ENCODE results near the gene CLEC1B.
"Not testable (repeated sequence)": the region's sequence is repeated elsewhere in the genome, so short reads cannot be mapped to it uniquely, and the experiment has no call there.

Gene CLEC1B

GRCh38 chr12:9975614-9976013 is 23.3 kb downstream of the CLEC1B start:
- no peak overlapping the region for H3K4me2 ChIP-seq (ENCODE audit: low read length)
- no peaks in the 10 kb centered on the region for H3K9me3 ChIP-seq (ENCODE audit: insufficient read depth, low read length)
- H2AFZ ChIP-seq (ENCODE audit: low read depth, low read length) = no peak overlapping the region
- TF ChIP-seq, protein P1, sequence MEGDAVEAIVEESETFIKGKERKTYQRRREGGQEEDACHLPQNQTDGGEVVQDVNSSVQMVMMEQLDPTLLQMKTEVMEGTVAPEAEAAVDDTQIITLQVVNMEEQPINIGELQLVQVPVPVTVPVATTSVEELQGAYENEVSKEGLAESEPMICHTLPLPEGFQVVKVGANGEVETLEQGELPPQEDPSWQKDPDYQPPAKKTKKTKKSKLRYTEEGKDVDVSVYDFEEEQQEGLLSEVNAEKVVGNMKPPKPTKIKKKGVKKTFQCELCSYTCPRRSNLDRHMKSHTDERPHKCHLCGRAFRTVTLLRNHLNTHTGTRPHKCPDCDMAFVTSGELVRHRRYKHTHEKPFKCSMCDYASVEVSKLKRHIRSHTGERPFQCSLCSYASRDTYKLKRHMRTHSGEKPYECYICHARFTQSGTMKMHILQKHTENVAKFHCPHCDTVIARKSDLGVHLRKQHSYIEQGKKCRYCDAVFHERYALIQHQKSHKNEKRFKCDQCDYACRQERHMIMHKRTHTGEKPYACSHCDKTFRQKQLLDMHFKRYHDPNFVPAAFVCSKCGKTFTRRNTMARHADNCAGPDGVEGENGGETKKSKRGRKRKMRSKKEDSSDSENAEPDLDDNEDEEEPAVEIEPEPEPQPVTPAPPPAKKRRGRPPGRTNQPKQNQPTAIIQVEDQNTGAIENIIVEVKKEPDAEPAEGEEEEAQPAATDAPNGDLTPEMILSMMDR (IDR thresholded peaks at IDR 0.05; ENCODE audit: low read depth, low read length) = no peak
- no peak for TF ChIP-seq EZH2phosphoT487 (IDR thresholded peaks at IDR 0.05; ENCODE audit: low read depth)
- H3K4me3 ChIP-seq (ENCODE audit: low read length) = no peak overlapping the region
- H3K79me2 ChIP-seq (ENCODE audit: low read length) = no peaks in the 10 kb centered on the region
- H3K27ac ChIP-seq (ENCODE audit: low read length) = no peak overlapping the region
- no peaks in the 10 kb centered on the region for H3K27me3 ChIP-seq (ENCODE audit: low read depth, low read length)
- H3K36me3 ChIP-seq (replicated peaks; ENCODE audit: low read depth, low read length) = no peaks in the 10 kb centered on the region
- no peaks in the 10 kb centered on the region for H4K20me1 ChIP-seq (ENCODE audit: insufficient read depth, low read length)
- H3K9ac ChIP-seq (ENCODE audit: low read length) = no peak overlapping the region
- peaks cover 6% of the 10 kb centered on the region for H3K4me1 ChIP-seq (ENCODE audit: low read length)

DNA sequence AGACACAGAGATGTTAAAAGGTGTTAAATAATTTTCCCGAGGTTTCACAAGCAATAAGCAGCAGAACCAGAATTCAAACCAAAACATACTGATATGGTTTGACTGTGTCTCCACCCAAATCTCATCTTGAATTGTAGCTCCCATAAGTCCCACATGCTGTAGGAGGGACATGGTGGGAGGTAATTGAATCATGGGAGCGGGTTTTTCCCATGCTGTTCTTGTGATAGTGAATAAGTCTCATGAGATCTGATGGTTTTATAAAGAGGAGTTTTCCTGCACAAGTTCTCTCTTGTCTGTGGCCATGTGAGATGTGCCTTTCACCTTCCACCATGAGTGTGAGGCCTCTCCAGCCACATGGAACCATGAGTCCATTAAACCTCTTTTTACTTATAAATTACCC is 24.2 kb downstream of the CLEC1B start:
- not testable (repeated sequence) for H3K79me2 ChIP-seq (ENCODE audit: low read length); H3K36me3 ChIP-seq (replicated peaks; ENCODE audit: low read depth, low read length); H3K4me2 ChIP-seq (ENCODE audit: low read length); H4K20me1 ChIP-seq (ENCODE audit: insufficient read depth, low read length); H2AFZ ChIP-seq (ENCODE audit: low read depth, low read length); H3K4me1 ChIP-seq (ENCODE audit: low read length); H3K4me3 ChIP-seq (ENCODE audit: low read length); H3K27ac ChIP-seq (ENCODE audit: low read length); H3K27me3 ChIP-seq (ENCODE audit: low read depth, low read length); H3K9ac ChIP-seq (ENCODE audit: low read length); H3K9me3 ChIP-seq (ENCODE audit: insufficient read depth, low read length)

- Histone ChIP-seq H2AFZ (ENCODE audit: low read depth, low read length) (no peak overlapping the region), H3K27ac (ENCODE audit: low read length) (no peak overlapping the region), H3K79me2 (ENCODE audit: low read length) (no peaks in the 10 kb centered on the region)
Measured at GRCh38 chr12:9973949-9974348, 25.0 kb downstream of the CLEC1B start.

GRCh38 chr12:9971181-9971580 is 27.7 kb downstream of the CLEC1B start, which contains the start of gene CLEC12A:
CLEC12A (plus strand) TSS chr12:9971409; CDS start chr12:9971597, 188 bp downstream.
- Histone ChIP-seq H3K9ac (ENCODE audit: low read length) (no peak within 1 kb of the TSS), H3K36me3 (replicated peaks; ENCODE audit: low read depth, low read length) (no peaks in the 10 kb centered on the region), H3K4me3 (ENCODE audit: low read length) (no peak within 1 kb of the TSS), H3K27me3 (ENCODE audit: low read depth, low read length) (no peaks in the 10 kb centered on the region), H3K79me2 (ENCODE audit: low read length) (no peaks in the 10 kb centered on the region), H3K4me2 (ENCODE audit: low read length) (no peak within 1 kb of the TSS), H2AFZ (ENCODE audit: low read depth, low read length) (no peak within 1 kb of the TSS), H3K27ac (ENCODE audit: low read length) (no peak within 1 kb of the TSS), H4K20me1 (ENCODE audit: insufficient read depth, low read length) (no peaks in the 10 kb centered on the region), H3K4me1 (ENCODE audit: low read length) (peaks cover 6% of the 10 kb centered on the region), H3K9me3 (ENCODE audit: insufficient read depth, low read length) (no peaks in the 10 kb centered on the region)
- TF ChIP-seq EZH2phosphoT487 (IDR thresholded peaks at IDR 0.05; ENCODE audit: low read depth) = no peak
- TF ChIP-seq, protein P1 (IDR thresholded peaks at IDR 0.05; ENCODE audit: low read depth, low read length) = no peak

More at GRCh38 chr12:9973949-9974348, 25.0 kb downstream of the CLEC1B start:
- Histone ChIP-seq H4K20me1 (ENCODE audit: insufficient read depth, low read length) (no peaks in the 10 kb centered on the region), H3K4me2 (ENCODE audit: low read length) (no peak overlapping the region), H3K9me3 (ENCODE audit: insufficient read depth, low read length) (no peaks in the 10 kb centered on the region), H3K27me3 (ENCODE audit: low read depth, low read length) (no peaks in the 10 kb centered on the region), H3K4me1 (ENCODE audit: low read length) (peaks cover 6% of the 10 kb centered on the region), H3K4me3 (ENCODE audit: low read length) (no peak overlapping the region), H3K36me3 (replicated peaks; ENCODE audit: low read depth, low read length) (no peaks in the 10 kb centered on the region), H3K9ac (ENCODE audit: low read length) (no peak overlapping the region)
- TF ChIP-seq EZH2phosphoT487 (IDR thresholded peaks at IDR 0.05; ENCODE audit: low read depth) = no peak
- TF ChIP-seq, protein P1 (IDR thresholded peaks at IDR 0.05; ENCODE audit: low read depth, low read length) = no peak

DNA sequence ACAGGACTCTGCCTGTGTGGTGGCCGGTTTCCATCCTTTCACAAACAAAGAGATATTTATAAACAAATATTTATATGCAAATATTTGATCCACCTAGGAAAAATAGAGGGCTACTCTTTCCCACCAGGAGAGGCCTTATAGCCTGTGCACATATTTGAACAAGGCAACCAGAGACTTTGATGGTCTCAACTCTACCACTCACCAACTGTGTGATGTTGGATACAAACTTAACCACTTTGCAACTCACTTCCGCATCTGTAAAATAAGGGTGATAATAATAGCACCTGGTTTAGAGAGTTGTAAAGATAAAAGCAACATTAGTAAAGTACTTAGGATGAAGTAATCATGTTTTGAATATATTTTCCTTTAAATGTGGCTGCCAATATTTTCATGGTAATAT is 29.2 kb downstream of the CLEC1B start:
- Histone ChIP-seq H3K4me3 (ENCODE audit: low read length) (no peak overlapping the region), H3K79me2 (ENCODE audit: low read length) (no peaks in the 10 kb centered on the region), H2AFZ (ENCODE audit: low read depth, low read length) (no peak overlapping the region), H3K9me3 (ENCODE audit: insufficient read depth, low read length) (no peaks in the 10 kb centered on the region), H3K9ac (ENCODE audit: low read length) (no peak overlapping the region), H3K4me1 (ENCODE audit: low read length) (peaks cover 6% of the 10 kb centered on the region), H3K36me3 (replicated peaks; ENCODE audit: low read depth, low read length) (no peaks in the 10 kb centered on the region), H3K27ac (ENCODE audit: low read length) (no peak overlapping the region), H4K20me1 (ENCODE audit: insufficient read depth, low read length) (no peaks in the 10 kb centered on the region), H3K4me2 (ENCODE audit: low read length) (no peak overlapping the region), H3K27me3 (ENCODE audit: low read depth, low read length) (no peaks in the 10 kb centered on the region)
- no peak for TF ChIP-seq EZH2phosphoT487 (IDR thresholded peaks at IDR 0.05; ENCODE audit: low read depth)
- TF ChIP-seq, protein P1 (IDR thresholded peaks at IDR 0.05; ENCODE audit: low read depth, low read length) = no peak
